ENCODE results near the gene MRPL54. TPM values are rescaled to one million over a fixed set of nuclear protein-coding genes. Genes with fewer than 3 reads are reported as not detected.

Gene MRPL54
- total and polyA plus RNA-seq, 2 experiments from 2014 or later = 42.2 to 86.8 TPM

- H3K36me3 ChIP-seq (replicated peaks; ENCODE audit: insufficient read depth, low read depth) = no peaks in the 10 kb centered on the region
- H3K4me1 ChIP-seq (ENCODE audit: insufficient read depth) = no peaks in the 10 kb centered on the region
- H3K27me3 ChIP-seq = no peaks in the 10 kb centered on the region
- H3K4me2 ChIP-seq = no peak overlapping the region
- no peak overlapping the region for H3K27ac ChIP-seq
- H3K79me2 ChIP-seq = no peaks in the 10 kb centered on the region
- no peaks in the 10 kb centered on the region for H4K20me1 ChIP-seq (ENCODE audit: insufficient read depth, poor library complexity, severe bottlenecking)
- H3K9me3 ChIP-seq (ENCODE audit: low read depth) = no peaks in the 10 kb centered on the region
- 95% methylated on average over 14 of the region's 17 CpGs for WGBS (ENCODE audit: low lambda C conversion rate, missing lambda C conversion rate)
- DNase-seq (ENCODE audit: low spot score) = no peak
- H3K9me2 ChIP-seq (replicated peaks; ENCODE audit: insufficient read depth) = no peaks in the 10 kb centered on the region
- TF ChIP-seq EZH2 (IDR thresholded peaks at IDR 0.05; ENCODE audit: borderline replicate concordance) (no peak), EZH2phosphoT487 (IDR thresholded peaks at IDR 0.05; ENCODE audit: low read depth, severe bottlenecking, unreplicated experiment) (no peak), CTCF (IDR thresholded peaks at IDR 0.05; ENCODE audit: poor library complexity) (no peak)
- no peak overlapping the region for H3K4me3 ChIP-seq
- H2AFZ ChIP-seq = no peak overlapping the region
Measured at GRCh38 chr19:3769494-3769893, 7.0 kb downstream of the MRPL54 start.

GRCh38 chr19:3770136-3770999 lies 7.9 kb downstream of the MRPL54 start:
- H3K36me3 ChIP-seq (replicated peaks; ENCODE audit: insufficient read depth, low read depth) = no peaks in the 10 kb centered on the region
- H3K4me1 ChIP-seq (ENCODE audit: insufficient read depth) = no peaks in the 10 kb centered on the region
- no peak overlapping the region for H3K4me2 ChIP-seq
- H3K4me3 ChIP-seq = no peak overlapping the region
- H3K79me2 ChIP-seq = no peaks in the 10 kb centered on the region
- H3K27ac ChIP-seq = no peak overlapping the region
- no peak overlapping the region for H2AFZ ChIP-seq
- H3K9me3 ChIP-seq (ENCODE audit: low read depth) = no peaks in the 10 kb centered on the region
- no peaks in the 10 kb centered on the region for H3K9me2 ChIP-seq (replicated peaks; ENCODE audit: insufficient read depth)
- 88% methylated on average over 27 of the region's 53 CpGs for WGBS (ENCODE audit: low lambda C conversion rate, missing lambda C conversion rate)
- no peak for DNase-seq (ENCODE audit: low spot score)
- TF ChIP-seq EZH2 (IDR thresholded peaks at IDR 0.05; ENCODE audit: borderline replicate concordance) (no peak), EZH2phosphoT487 (IDR thresholded peaks at IDR 0.05; ENCODE audit: low read depth, severe bottlenecking, unreplicated experiment) (no peak), CTCF (IDR thresholded peaks at IDR 0.05; ENCODE audit: poor library complexity) (no peak)
- no peaks in the 10 kb centered on the region for H4K20me1 ChIP-seq (ENCODE audit: insufficient read depth, poor library complexity, severe bottlenecking)
- no peaks in the 10 kb centered on the region for H3K27me3 ChIP-seq

- no peak overlapping the region for H3K4me3 ChIP-seq
- H3K36me3 ChIP-seq (replicated peaks; ENCODE audit: insufficient read depth, low read depth) = no peaks in the 10 kb centered on the region
- no peaks in the 10 kb centered on the region for H3K9me3 ChIP-seq (ENCODE audit: low read depth)
- H4K20me1 ChIP-seq (ENCODE audit: insufficient read depth, poor library complexity, severe bottlenecking) = no peaks in the 10 kb centered on the region
- no peak overlapping the region for H3K27ac ChIP-seq
- no peaks in the 10 kb centered on the region for H3K27me3 ChIP-seq
- DNase-seq (ENCODE audit: low spot score) = no peak
- H3K4me2 ChIP-seq = no peak overlapping the region
- H2AFZ ChIP-seq = no peak overlapping the region
- WGBS (ENCODE audit: low lambda C conversion rate, missing lambda C conversion rate) = 80% methylated on average over 22 of the region's 35 CpGs
- H3K79me2 ChIP-seq = no peaks in the 10 kb centered on the region
- no peaks in the 10 kb centered on the region for H3K9me2 ChIP-seq (replicated peaks; ENCODE audit: insufficient read depth)
- H3K4me1 ChIP-seq (ENCODE audit: insufficient read depth) = no peaks in the 10 kb centered on the region
- TF ChIP-seq EZH2phosphoT487 (IDR thresholded peaks at IDR 0.05; ENCODE audit: low read depth, severe bottlenecking, unreplicated experiment) (no peak), EZH2 (IDR thresholded peaks at IDR 0.05; ENCODE audit: borderline replicate concordance) (no peak), CTCF (IDR thresholded peaks at IDR 0.05; ENCODE audit: poor library complexity) (no peak)
Measured at GRCh38 chr19:3771000-3771905, 8.8 kb downstream of the MRPL54 start.

All from hepatocyte (in vitro differentiated cells).